HepG2 (cell line): ENCODE measurements around the gene TNNT1. TPM values are rescaled to one million over a fixed set of nuclear protein-coding genes. Genes with fewer than 3 reads are reported as not detected.

Source experiments
- CAMTA2 ChIP-seq: sonication (generic); formaldehyde crosslinking; IDR thresholded peaks from 2 replicates; pipeline ENCODE4 v1.4.0; 2020; ENCODE audit warnings: mild to moderate bottlenecking, missing genetic modification reagents, borderline replicate concordance
- CREM ChIP-seq, 2 experiments: sonication (generic) in 1 of 2; formaldehyde crosslinking in 1 of 2; IDR thresholded peaks; 2 replicates each; pipeline versions ENCODE4 v1.4.0 to v1.6.1; 2016 to 2020; ENCODE audit warnings: antibody characterized with exemption in 1 of 2, mild to moderate bottlenecking in 1 of 2, missing genetic modification reagents in 1 of 2
- HDAC1 ChIP-seq: sonication (generic); formaldehyde crosslinking; IDR thresholded peaks from 2 replicates; pipeline ENCODE4 v1.5.1; 2020; ENCODE audit warnings: mild to moderate bottlenecking, missing genetic modification reagents
- HNF4A ChIP-seq: sonication (generic); formaldehyde crosslinking; IDR thresholded peaks from 2 replicates; pipeline ENCODE4 v1.4.0; 2020; ENCODE audit warnings: missing genetic modification reagents
- KLF16 ChIP-seq, 2 experiments: sonication (generic) in 1 of 2; formaldehyde crosslinking in 1 of 2; IDR thresholded peaks; 2 replicates each; pipeline versions ENCODE4 v1.6.1 to v1.8.0; 2016 to 2023; ENCODE audit warnings: missing genetic modification reagents in 2 of 2, missing compliant biosample characterization in 1 of 2
- MED8 ChIP-seq: sonication (generic); formaldehyde crosslinking; IDR thresholded peaks from 2 replicates; pipeline ENCODE4 v1.8.1; 2023; ENCODE audit warnings: mild to moderate bottlenecking, missing genetic modification reagents; ENCODE audit not compliant: insufficient replicate concordance
- MTF2 ChIP-seq: sonication (generic); formaldehyde crosslinking; IDR thresholded peaks from 2 replicates; pipeline ENCODE4 v1.5.0; 2020; ENCODE audit warnings: missing genetic modification reagents, borderline replicate concordance
- RCOR2 ChIP-seq: IDR thresholded peaks from 2 replicates; pipeline ENCODE4 v1.6.1; 2016; ENCODE audit warnings: missing biosample characterization, missing genetic modification reagents
- RFX5 ChIP-seq: IDR thresholded peaks from 2 replicates; pipeline ENCODE4 v1.6.1; 2011; ENCODE audit warnings: low read depth, low read length, improper control_type of control experiment
- YY1 ChIP-seq: IDR thresholded peaks from 2 replicates; pipeline ENCODE4 v1.6.1; 2011; ENCODE audit warnings: low read length, low read depth, moderate library complexity, mild to moderate bottlenecking; ENCODE audit not compliant: insufficient read depth, insufficient replicate concordance
- ZFP1 ChIP-seq: IDR thresholded peaks from 2 replicates; pipeline ENCODE4 v1.6.1; 2016
- ZNF513 ChIP-seq: sonication (generic); formaldehyde crosslinking; conservative IDR thresholded peaks from 2 replicates; pipeline ENCODE4 v1.5.0; 2020; ENCODE audit warnings: missing genetic modification reagents
- ZNF614 ChIP-seq: IDR thresholded peaks from 2 replicates; pipeline ENCODE4 v1.6.1; 2018; ENCODE audit warnings: missing biosample characterization, missing genetic modification reagents, inconsistent platforms, borderline replicate concordance
- ZSCAN31 ChIP-seq: sonication (generic); formaldehyde crosslinking; IDR thresholded peaks from 2 replicates; pipeline ENCODE4 v1.5.0; 2020; ENCODE audit warnings: low read depth, mild to moderate bottlenecking, missing genetic modification reagents
- polyA plus RNA-seq, 8 experiments: library from polyadenylated mRNA; depleted of rRNA in 3 of 8; stranded (reverse) in 7 of 8; unstranded in 1 of 8; fragments of >200 nt; fragmentation: Illumina TruSeq in 4 of 8; extraction: Trizol in 4 of 8; gene quantifications; 2 replicates each; pipeline versions ENCODE4 v1.2.1 to v1.2.3, GENCODE V29; 2011 to 2016; ENCODE audit warnings: low read depth in 4 of 8, missing spikeins in 1 of 8, mixed read lengths in 1 of 8; ENCODE audit not compliant: insufficient read depth in 1 of 8
- total RNA-seq, 5 experiments: library from RNA; depleted of rRNA; stranded (reverse); fragments of >200 nt; fragmentation: Illumina TruSeq; extraction: Trizol; gene quantifications; 2 replicates each; pipeline ENCODE4 v1.2.3, GENCODE V29; 2016; ENCODE audit warnings: low read depth in 1 of 5
- TF ChIP-seq, protein P1 (sequence below), 2 experiments: fragments of 450-650 bp in 1 of 2; sonication (generic) in 1 of 2; formaldehyde crosslinking in 1 of 2; IDR thresholded peaks; 2 replicates each; pipeline versions ENCODE4 v1.6.1 to v1.8.0; 2016 to 2022; ENCODE audit warnings: antibody characterized with exemption in 1 of 2, mild to moderate bottlenecking in 1 of 2, missing genetic modification reagents in 1 of 2
- TF ChIP-seq, protein P2 (sequence below): sonication (generic); formaldehyde crosslinking; IDR thresholded peaks from 2 replicates; pipeline ENCODE4 v1.9.0; 2021; ENCODE audit warnings: missing genetic modification reagents, borderline replicate concordance

The TNNT1 gene
- total and polyA plus RNA-seq, 2 of the 13 experiments (the other 11 are each of a cell fraction or from before 2014, with no cell fraction given): 1.3 to 2.4 TPM

- TF ChIP-seq RCOR2 (CRISPR knock-in tag): 0 out of 2 replicates have a peak, but pooled peaks have one; percentile 17
- peak; percentile 97 for TF ChIP-seq CREM (IDR thresholded peaks at IDR 0.05)
- peak; percentile 53; the same call in 1 of the 2 replicates for TF ChIP-seq CREM (CRISPR knock-in tag; IDR thresholded peaks at IDR 0.05)
- TF ChIP-seq ZSCAN31 (CRISPR knock-in tag): peak; percentile 84; the same call in 1 of the 2 replicates
- no peak for TF ChIP-seq MTF2 (CRISPR knock-in tag)
- peak; percentile 84; the same call in 1 of the 2 replicates for TF ChIP-seq ZNF513 (CRISPR knock-in tag)
- TF ChIP-seq HNF4A: peak; percentile 41; the same call in 1 of the 2 replicates
- peak; percentile 30; the same call in 1 of the 2 replicates for TF ChIP-seq HDAC1 (CRISPR knock-in tag)
- peak in 1 of 2 experiments; percentile 61; a peak in 1 of 4 replicates for TF ChIP-seq KLF16 (CRISPR knock-in tag; IDR thresholded peaks at IDR 0.05)
- TF ChIP-seq, protein P1, sequence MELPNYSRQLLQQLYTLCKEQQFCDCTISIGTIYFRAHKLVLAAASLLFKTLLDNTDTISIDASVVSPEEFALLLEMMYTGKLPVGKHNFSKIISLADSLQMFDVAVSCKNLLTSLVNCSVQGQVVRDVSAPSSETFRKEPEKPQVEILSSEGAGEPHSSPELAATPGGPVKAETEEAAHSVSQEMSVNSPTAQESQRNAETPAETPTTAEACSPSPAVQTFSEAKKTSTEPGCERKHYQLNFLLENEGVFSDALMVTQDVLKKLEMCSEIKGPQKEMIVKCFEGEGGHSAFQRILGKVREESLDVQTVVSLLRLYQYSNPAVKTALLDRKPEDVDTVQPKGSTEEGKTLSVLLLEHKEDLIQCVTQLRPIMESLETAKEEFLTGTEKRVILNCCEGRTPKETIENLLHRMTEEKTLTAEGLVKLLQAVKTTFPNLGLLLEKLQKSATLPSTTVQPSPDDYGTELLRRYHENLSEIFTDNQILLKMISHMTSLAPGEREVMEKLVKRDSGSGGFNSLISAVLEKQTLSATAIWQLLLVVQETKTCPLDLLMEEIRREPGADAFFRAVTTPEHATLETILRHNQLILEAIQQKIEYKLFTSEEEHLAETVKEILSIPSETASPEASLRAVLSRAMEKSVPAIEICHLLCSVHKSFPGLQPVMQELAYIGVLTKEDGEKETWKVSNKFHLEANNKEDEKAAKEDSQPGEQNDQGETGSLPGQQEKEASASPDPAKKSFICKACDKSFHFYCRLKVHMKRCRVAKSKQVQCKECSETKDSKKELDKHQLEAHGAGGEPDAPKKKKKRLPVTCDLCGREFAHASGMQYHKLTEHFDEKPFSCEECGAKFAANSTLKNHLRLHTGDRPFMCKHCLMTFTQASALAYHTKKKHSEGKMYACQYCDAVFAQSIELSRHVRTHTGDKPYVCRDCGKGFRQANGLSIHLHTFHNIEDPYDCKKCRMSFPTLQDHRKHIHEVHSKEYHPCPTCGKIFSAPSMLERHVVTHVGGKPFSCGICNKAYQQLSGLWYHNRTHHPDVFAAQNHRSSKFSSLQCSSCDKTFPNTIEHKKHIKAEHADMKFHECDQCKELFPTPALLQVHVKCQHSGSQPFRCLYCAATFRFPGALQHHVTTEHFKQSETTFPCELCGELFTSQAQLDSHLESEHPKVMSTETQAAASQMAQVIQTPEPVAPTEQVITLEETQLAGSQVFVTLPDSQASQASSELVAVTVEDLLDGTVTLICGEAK (IDR thresholded peaks at IDR 0.05): no peak
- TF ChIP-seq, protein P1 (CRISPR knock-in tag; IDR thresholded peaks at IDR 0.05): no peak; the same call in 1 of the 2 replicates
- TF ChIP-seq RFX5: no peak
- TF ChIP-seq YY1: peak; percentile 80
- 0 out of 2 replicates have a peak, but pooled peaks have one; percentile 49 for TF ChIP-seq CAMTA2
- no peak for TF ChIP-seq MED8 (CRISPR knock-in tag)
- TF ChIP-seq, protein P2, sequence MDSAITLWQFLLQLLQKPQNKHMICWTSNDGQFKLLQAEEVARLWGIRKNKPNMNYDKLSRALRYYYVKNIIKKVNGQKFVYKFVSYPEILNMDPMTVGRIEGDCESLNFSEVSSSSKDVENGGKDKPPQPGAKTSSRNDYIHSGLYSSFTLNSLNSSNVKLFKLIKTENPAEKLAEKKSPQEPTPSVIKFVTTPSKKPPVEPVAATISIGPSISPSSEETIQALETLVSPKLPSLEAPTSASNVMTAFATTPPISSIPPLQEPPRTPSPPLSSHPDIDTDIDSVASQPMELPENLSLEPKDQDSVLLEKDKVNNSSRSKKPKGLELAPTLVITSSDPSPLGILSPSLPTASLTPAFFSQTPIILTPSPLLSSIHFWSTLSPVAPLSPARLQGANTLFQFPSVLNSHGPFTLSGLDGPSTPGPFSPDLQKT: peak; percentile 66; the same call in 1 of the 2 replicates
- TF ChIP-seq ZNF614: peak; percentile 48; the same call in 1 of the 2 replicates
- no peak for TF ChIP-seq ZFP1 (CRISPR knock-in tag)
These were observed 31.2 kb downstream of the TNNT1 start (continued) for GRCh38 chr19:55117663-55118391.
